GM11168 (cell line): ENCODE measurements around the gene NOX5.

ENCODE experiments used
- in situ Hi-C: fragments of 300-500 bp; cut with MboI; formaldehyde crosslinking; loops from one replicate; pipeline ENCODE4 v1.12.0; 2022; ENCODE audit warnings: low sequenced_read_pairs; ENCODE audit not compliant: unreplicated experiment

NOX5 gene

GRCh38 chr15:69015591-69015990, 1.1 kb downstream of the NOX5 start:
- in situ Hi-C loops = no loop called here

- in situ Hi-C loops = no loop called here
Observed at GRCh38 chr15:69016021-69016595, 1.6 kb downstream of the NOX5 start.

- in situ Hi-C loops = no loop called here
Observed at GRCh38 chr15:69017978-69018377, 3.5 kb downstream of the NOX5 start.

- in situ Hi-C loops = no loop called here
Observed at GRCh38 chr15:69018951-69019350, 4.5 kb downstream of the NOX5 start.

- in situ Hi-C loops = no loop called here
Observed at GRCh38 chr15:69021895-69022294, 7.4 kb downstream of the NOX5 start.

GRCh38 chr15:69025320-69025719, 10.8 kb downstream of the NOX5 start:
- in situ Hi-C loops = no loop called here

GRCh38 chr15:69026355-69026754, 11.9 kb downstream of the NOX5 start:
- in situ Hi-C loops = no loop called here

GRCh38 chr15:69027976-69028518, 13.6 kb downstream of the NOX5 start:
- in situ Hi-C loops = no loop called here

- in situ Hi-C loops = no loop called here
Observed at GRCh38 chr15:69031013-69032001, 16.8 kb downstream of the NOX5 start.

- in situ Hi-C loops = no loop called here
Observed at GRCh38 chr15:69032031-69032430, 17.5 kb downstream of the NOX5 start.

GRCh38 chr15:69032703-69033373, 18.3 kb downstream of the NOX5 start:
- in situ Hi-C loops = no loop called here

- in situ Hi-C loops = no loop called here
Observed at GRCh38 chr15:69034352-69034751, 19.9 kb downstream of the NOX5 start.

GRCh38 chr15:69035205-69035917, 20.9 kb downstream of the NOX5 start:
- in situ Hi-C loops = no loop called here

- in situ Hi-C loops = no loop called here
Observed at GRCh38 chr15:69035918-69036258, 21.4 kb downstream of the NOX5 start.

- in situ Hi-C loops = no loop called here
Observed at GRCh38 chr15:69036826-69037225, 22.3 kb downstream of the NOX5 start.

- in situ Hi-C loops = no loop called here
Observed at GRCh38 chr15:69037482-69037881, 23.0 kb downstream of the NOX5 start.

GRCh38 chr15:69037977-69038376, 23.5 kb downstream of the NOX5 start:
- in situ Hi-C loops = no loop called here

GRCh38 chr15:69038508-69038907, 24.0 kb downstream of the NOX5 start:
- in situ Hi-C loops = no loop called here

GRCh38 chr15:69039516-69040225, 25.2 kb downstream of the NOX5 start:
- in situ Hi-C loops = no loop called here

- in situ Hi-C loops = no loop called here
Observed at GRCh38 chr15:69042531-69042930, 28.0 kb downstream of the NOX5 start.
